KMS-11 (cell line): ENCODE measurements around the gene NT5C2.

Source experiments
- H2AFZ ChIP-seq: fragments of 200-600 bp; sonication (generic); 2 replicates; pipeline ENCODE4 v1.6.1; 2016; ENCODE audit warnings: antibody characterized with exemption, mixed run types, low read depth
- H3K27ac ChIP-seq: fragments of 200-600 bp; sonication (generic); 2 replicates; pipeline ENCODE4 v1.6.1; 2016; ENCODE audit warnings: mild to moderate bottlenecking, mixed run types
- H3K27me3 ChIP-seq: fragments of 200-600 bp; sonication (generic); 2 replicates; pipeline ENCODE4 v1.6.1; 2017; ENCODE audit warnings: mild to moderate bottlenecking, low read depth, mixed run types, moderate library complexity; ENCODE audit not compliant: insufficient read depth
- H3K36me3 ChIP-seq: fragments of 200-600 bp; sonication (generic); 2 replicates; pipeline ENCODE4 v1.6.1; 2017; ENCODE audit warnings: mild to moderate bottlenecking, mixed run types; ENCODE audit not compliant: insufficient read depth
- H3K4me1 ChIP-seq: fragments of 200-600 bp; sonication (generic); 2 replicates; pipeline ENCODE4 v1.6.1; 2016; ENCODE audit warnings: mild to moderate bottlenecking, low read depth, mixed run types; ENCODE audit not compliant: poor library complexity, severe bottlenecking
- H3K4me2 ChIP-seq: fragments of 200-600 bp; sonication (generic); 2 replicates; pipeline ENCODE4 v1.7.0; 2016; ENCODE audit warnings: mild to moderate bottlenecking, mixed run types
- H3K4me3 ChIP-seq: fragments of 200-600 bp; sonication (generic); IDR thresholded peaks from 2 replicates; pipeline ENCODE4 v1.6.1; 2017; ENCODE audit warnings: low read depth, low read length, mixed read lengths; ENCODE audit not compliant: insufficient read depth
- H3K79me2 ChIP-seq: fragments of 200-600 bp; sonication (generic); 2 replicates; pipeline ENCODE4 v1.6.1; 2016; ENCODE audit warnings: low read depth, mixed run types; ENCODE audit not compliant: insufficient read depth
- H3K9ac ChIP-seq: fragments of 200-600 bp; sonication (generic); 2 replicates; pipeline ENCODE4 v1.6.1; 2016; ENCODE audit warnings: mild to moderate bottlenecking, mixed run types
- H4K20me1 ChIP-seq: fragments of 200-600 bp; sonication (generic); 2 replicates; pipeline ENCODE4 v1.6.1; 2016; ENCODE audit warnings: mild to moderate bottlenecking, mixed run types; ENCODE audit not compliant: insufficient read depth
- TF ChIP-seq, protein P1 (sequence below): fragments of 200-600 bp; sonication (generic); conservative IDR thresholded peaks from 2 replicates; pipeline ENCODE4 v1.6.1; 2017; ENCODE audit warnings: low read depth, mild to moderate bottlenecking, antibody characterized with exemption, low read length, moderate library complexity, mixed read lengths

The NT5C2 gene

DNA sequence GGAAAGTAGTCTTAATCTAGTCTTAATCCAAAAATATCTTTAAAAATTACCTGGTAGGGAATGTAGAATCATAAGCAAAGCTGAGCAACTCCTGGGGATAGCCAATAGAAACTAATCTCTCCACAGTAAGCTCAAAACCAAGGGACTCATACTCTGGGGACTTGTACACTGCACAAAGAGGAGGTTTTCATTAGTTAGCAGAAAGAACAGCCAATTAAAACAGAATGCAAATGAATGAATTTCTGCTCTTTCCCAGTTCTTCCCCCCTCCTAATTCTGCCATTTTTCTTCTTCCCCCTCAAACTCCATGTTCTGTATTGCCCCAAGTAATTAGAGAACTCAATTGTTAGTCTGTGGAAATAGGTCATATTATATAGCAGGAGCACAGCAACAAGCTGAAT lies 86.5 kb downstream of the NT5C2 start:
- no peak overlapping the region for H3K4me3 ChIP-seq
- H4K20me1 ChIP-seq, result 0 out of 2 replicates have a peak, but pooled peaks cover 3% of the 10 kb centered on the region
- no peak overlapping the region for H3K27ac ChIP-seq
- no peaks in the 10 kb centered on the region for H3K36me3 ChIP-seq
- no peaks in the 10 kb centered on the region for H3K79me2 ChIP-seq
- TF ChIP-seq, protein P1, sequence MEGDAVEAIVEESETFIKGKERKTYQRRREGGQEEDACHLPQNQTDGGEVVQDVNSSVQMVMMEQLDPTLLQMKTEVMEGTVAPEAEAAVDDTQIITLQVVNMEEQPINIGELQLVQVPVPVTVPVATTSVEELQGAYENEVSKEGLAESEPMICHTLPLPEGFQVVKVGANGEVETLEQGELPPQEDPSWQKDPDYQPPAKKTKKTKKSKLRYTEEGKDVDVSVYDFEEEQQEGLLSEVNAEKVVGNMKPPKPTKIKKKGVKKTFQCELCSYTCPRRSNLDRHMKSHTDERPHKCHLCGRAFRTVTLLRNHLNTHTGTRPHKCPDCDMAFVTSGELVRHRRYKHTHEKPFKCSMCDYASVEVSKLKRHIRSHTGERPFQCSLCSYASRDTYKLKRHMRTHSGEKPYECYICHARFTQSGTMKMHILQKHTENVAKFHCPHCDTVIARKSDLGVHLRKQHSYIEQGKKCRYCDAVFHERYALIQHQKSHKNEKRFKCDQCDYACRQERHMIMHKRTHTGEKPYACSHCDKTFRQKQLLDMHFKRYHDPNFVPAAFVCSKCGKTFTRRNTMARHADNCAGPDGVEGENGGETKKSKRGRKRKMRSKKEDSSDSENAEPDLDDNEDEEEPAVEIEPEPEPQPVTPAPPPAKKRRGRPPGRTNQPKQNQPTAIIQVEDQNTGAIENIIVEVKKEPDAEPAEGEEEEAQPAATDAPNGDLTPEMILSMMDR, result no peak
- no peak overlapping the region for H3K9ac ChIP-seq
- H2AFZ ChIP-seq, result no peak overlapping the region
- peaks cover 51% of the 10 kb centered on the region for H3K4me1 ChIP-seq
- H3K4me2 ChIP-seq, result no peak overlapping the region
- H3K27me3 ChIP-seq, result no peaks in the 10 kb centered on the region

DNA sequence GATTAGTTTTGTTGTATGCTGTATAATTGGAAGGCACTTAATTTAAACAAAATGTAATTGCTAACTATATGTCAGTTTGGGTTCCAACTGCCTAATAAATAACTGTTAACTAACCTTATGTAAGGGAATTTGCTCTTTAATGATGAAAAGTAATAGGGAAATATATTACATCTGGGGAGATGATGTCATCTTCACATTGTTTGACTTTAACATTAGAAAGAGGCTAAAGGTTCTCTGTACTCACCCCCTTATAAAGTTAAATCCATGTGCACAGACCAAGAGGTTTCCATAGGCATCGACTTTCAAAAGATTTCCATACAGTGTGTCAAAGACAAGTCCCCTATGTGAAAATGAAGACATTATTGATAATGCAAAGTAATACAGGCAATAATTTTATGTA lies 87.6 kb downstream of the NT5C2 start:
- H2AFZ ChIP-seq, result no peak overlapping the region
- H3K9ac ChIP-seq, result no peak overlapping the region
- no peak overlapping the region for H3K4me2 ChIP-seq
- no peaks in the 10 kb centered on the region for H3K27me3 ChIP-seq
- H3K79me2 ChIP-seq, result no peaks in the 10 kb centered on the region
- no peaks in the 10 kb centered on the region for H3K36me3 ChIP-seq
- no peak overlapping the region for H3K27ac ChIP-seq
- H3K4me1 ChIP-seq, result peaks cover 42% of the 10 kb centered on the region
- H4K20me1 ChIP-seq, result 0 out of 2 replicates have a peak, but pooled peaks cover under 1% of the 10 kb centered on the region
- TF ChIP-seq, protein P1, result no peak
- H3K4me3 ChIP-seq, result no peak overlapping the region

DNA sequence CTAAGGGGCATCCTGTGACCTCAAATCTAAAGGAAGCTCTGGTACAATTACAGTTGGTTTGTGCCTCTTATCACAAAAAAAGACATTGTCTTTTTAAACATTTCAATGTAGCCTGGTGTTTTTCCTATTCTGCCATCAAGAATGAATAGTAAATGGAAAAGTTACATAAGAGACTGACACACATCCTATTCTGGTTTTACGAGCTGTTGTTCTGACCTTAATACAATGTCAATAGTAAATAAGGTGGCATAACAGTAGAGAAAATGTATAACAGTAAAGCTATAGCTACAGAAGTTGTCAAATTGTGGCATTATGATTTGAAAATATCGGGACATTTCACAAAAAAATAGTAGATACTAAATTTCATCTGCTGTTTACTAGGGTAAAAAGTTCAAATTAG lies 88.4 kb downstream of the NT5C2 start:
- Histone ChIP-seq H3K79me2 (no peaks in the 10 kb centered on the region), H3K27ac (no peak overlapping the region), H4K20me1 (no peaks in the 10 kb centered on the region), H2AFZ (no peak overlapping the region), H3K4me1 (peaks cover 35% of the 10 kb centered on the region), H3K4me2 (no peak overlapping the region), H3K4me3 (no peak overlapping the region), H3K27me3 (no peaks in the 10 kb centered on the region), H3K36me3 (no peaks in the 10 kb centered on the region), H3K9ac (no peak overlapping the region)
- TF ChIP-seq, protein P1, result no peak

DNA sequence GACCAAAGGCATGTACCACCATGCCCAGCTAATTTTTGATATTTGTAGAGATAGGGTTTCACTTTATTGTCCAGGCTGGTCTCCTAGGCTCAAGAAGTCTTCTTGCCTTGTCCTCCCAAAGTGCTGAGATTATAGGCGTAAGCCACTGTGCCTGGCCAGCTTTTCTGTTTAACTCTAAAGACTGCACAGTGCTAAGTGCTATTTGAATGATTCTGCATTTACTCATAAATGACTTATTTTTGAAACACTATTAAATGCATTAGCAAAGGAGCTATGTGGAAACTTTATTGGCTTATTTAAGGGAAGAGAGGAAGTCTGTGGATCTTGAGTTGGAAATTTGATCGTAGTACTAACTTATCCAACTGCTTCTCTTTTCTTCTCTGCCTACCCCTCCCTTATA lies 89.1 kb downstream of the NT5C2 start:
- no peaks in the 10 kb centered on the region for H3K27me3 ChIP-seq
- H3K9ac ChIP-seq, result no peak overlapping the region
- H2AFZ ChIP-seq, result no peak overlapping the region
- no peaks in the 10 kb centered on the region for H4K20me1 ChIP-seq
- H3K79me2 ChIP-seq, result no peaks in the 10 kb centered on the region
- no peak overlapping the region for H3K27ac ChIP-seq
- TF ChIP-seq, protein P1, result no peak
- peaks cover 29% of the 10 kb centered on the region for H3K4me1 ChIP-seq
- no peaks in the 10 kb centered on the region for H3K36me3 ChIP-seq
- no peak overlapping the region for H3K4me3 ChIP-seq
- no peak overlapping the region for H3K4me2 ChIP-seq
